ENCODE measurements around the gene OSBPL5. TPM values are rescaled to one million over a fixed set of nuclear protein-coding genes. Genes with fewer than 3 reads are reported as not detected.
A peak's percentile ranks its signal among the peaks of the same experiment; 100 is the strongest.

The OSBPL5 gene
- total RNA-seq, 4 donors from 2014 or later = 43.4 to 75.2 (median 56.8) TPM

- Histone ChIP-seq H3K27ac (no peak overlapping the region), H3K27me3 (no peaks in the 10 kb centered on the region), H3K9me3 (no peaks in the 10 kb centered on the region), H3K4me3 (no peak overlapping the region), H3K36me3 (peaks cover 63% of the 10 kb centered on the region), H3K4me1 (peaks cover 3% of the 10 kb centered on the region)
- TF ChIP-seq POLR2A (IDR thresholded peaks at IDR 0.05) (no peak), POLR2AphosphoS5 (IDR thresholded peaks at IDR 0.05) (no peak), EP300 (IDR thresholded peaks at IDR 0.05) (no peak), CTCF (IDR thresholded peaks at IDR 0.05) (no peak)
- WGBS = 97% methylated on average over 7 of the region's 21 CpGs
- DNase-seq (ENCODE audit: low spot score in 2 of 2) = peak in 1 of 2 donors; percentile 56
Measured at GRCh38 chr11:3106736-3107524, 58.2 kb downstream of the OSBPL5 start.

- Histone ChIP-seq H3K9me3 (no peaks in the 10 kb centered on the region), H3K27me3 (no peaks in the 10 kb centered on the region), H3K36me3 (peaks cover 71% of the 10 kb centered on the region), H3K4me1 (peaks cover under 1% of the 10 kb centered on the region), H3K4me3 (no peak overlapping the region), H3K27ac (no peak overlapping the region)
- no peak for TF ChIP-seq POLR2A (IDR thresholded peaks at IDR 0.05)
- no peak for TF ChIP-seq EP300 (IDR thresholded peaks at IDR 0.05)
- TF ChIP-seq CTCF (IDR thresholded peaks at IDR 0.05) = no peak
- 94% methylated on average over 36 of the region's 41 CpGs for WGBS
- DNase-seq (ENCODE audit: low spot score in 2 of 2) = peak; percentile 60 to 71
Measured at GRCh38 chr11:3105791-3106735, 59.0 kb downstream of the OSBPL5 start.

GRCh38 chr11:3104961-3105790 is 59.9 kb downstream of the OSBPL5 start:
- peak; percentile 50 to 72 for DNase-seq (ENCODE audit: low spot score in 2 of 2)

GRCh38 chr11:3104051-3104714 is 60.9 kb downstream of the OSBPL5 start:
- 96% methylated on average over 18 of the region's 22 CpGs for WGBS
- Histone ChIP-seq H3K4me1 (no peaks in the 10 kb centered on the region), H3K4me3 (no peak overlapping the region), H3K36me3 (peaks cover 82% of the 10 kb centered on the region), H3K9me3 (no peaks in the 10 kb centered on the region), H3K27me3 (no peaks in the 10 kb centered on the region), H3K27ac (no peak overlapping the region)
- no peak for TF ChIP-seq CTCF (IDR thresholded peaks at IDR 0.05)
- no peak for TF ChIP-seq POLR2AphosphoS5 (IDR thresholded peaks at IDR 0.05)
- TF ChIP-seq EP300 (IDR thresholded peaks at IDR 0.05) = no peak
- TF ChIP-seq POLR2A (IDR thresholded peaks at IDR 0.05) = no peak
- DNase-seq (ENCODE audit: low spot score in 2 of 2) = peak; percentile 55 to 63

More at GRCh38 chr11:3104961-3105790, 59.9 kb downstream of the OSBPL5 start:
- Histone ChIP-seq H3K36me3 (peaks cover 76% of the 10 kb centered on the region), H3K4me1 (no peaks in the 10 kb centered on the region), H3K4me3 (no peak overlapping the region), H3K9me3 (no peaks in the 10 kb centered on the region), H3K27me3 (no peaks in the 10 kb centered on the region), H3K27ac (no peak overlapping the region)
- TF ChIP-seq POLR2AphosphoS5 (IDR thresholded peaks at IDR 0.05) (no peak), POLR2A (IDR thresholded peaks at IDR 0.05) (no peak), CTCF (IDR thresholded peaks at IDR 0.05) (no peak), EP300 (IDR thresholded peaks at IDR 0.05) (no peak)
- over 99% methylated on average over 18 of the region's 23 CpGs for WGBS
